GM12878 (cell line): Measurements from ENCODE around the gene KRTAP10-9. TPM values are rescaled to one million over a fixed set of nuclear protein-coding genes. Genes with fewer than 3 reads are reported as not detected.

Experiments
- ATAC-seq: fragments of 200-7000 bp; cut with Tn5 transposase; 3 replicates; pipeline ENCODE4 v1.9.1; 2020; ENCODE audit warnings: mild to moderate bottlenecking, moderate library complexity
- BruUV-seq: library from RNA; stranded (reverse); fragments of 400-500 nt; replicated peaks from 2 replicates; lab custom pipeline; 2021; lab: Mats Ljungman, UMichigan
- CTCF ChIA-PET: fragments of 300-600 bp; sonication (Branson Sonifier 250); formaldehyde crosslinking; extraction: SDS; loops from one replicate; lab custom pipeline; 2021; ENCODE audit warnings: inconsistent platforms; lab: Yijun Ruan, JAX
- POLR2A ChIA-PET: fragments of 350-600 bp; formaldehyde crosslinking; extraction: SDS; loops from one replicate; lab custom pipeline; 2021; ENCODE audit warnings: inconsistent platforms; lab: Charles Lee
- RAD21 ChIA-PET: fragments of 300-600 bp; sonication (Branson Sonifier 250); formaldehyde crosslinking; loops from one replicate; lab custom pipeline; 2023; ENCODE audit warnings: antibody characterized with exemption; ENCODE audit not compliant: unreplicated experiment; lab: Charles Lee
- SMC1A ChIA-PET: fragments of 300-600 bp; sonication (Branson Sonifier 250); formaldehyde crosslinking; loops from one replicate; lab custom pipeline; 2023; ENCODE audit not compliant: unreplicated experiment, uncharacterized antibody; lab: Charles Lee
- DNase-seq: peaks from one replicate; pipeline ENCODE4 v3.0.0-alpha.2; 2011; ENCODE audit warnings: low read depth, low spot score
- FAIRE-seq: peaks from 3 replicates; lab custom pipeline; 2011; peaks lifted over from hg19 to GRCh38; lab: Jason Lieb, UNC
- H2AFZ ChIP-seq: 2 replicates; pipeline ENCODE4 v1.6.0; 2011; ENCODE audit warnings: low read depth, low read length, control low read depth; ENCODE audit not compliant: control insufficient read depth
- H3K27ac ChIP-seq: 2 replicates; pipeline ENCODE4 v1.5.1; 2011; ENCODE audit warnings: control low read depth; ENCODE audit not compliant: control insufficient read depth, insufficient read depth
- H3K27me3 ChIP-seq, 2 experiments: replicated peaks in 1 of 2; 2 replicates each; pipeline versions ENCODE4 v1.6.0 to v1.6.1; 2011; ENCODE audit warnings: low read length in 1 of 2; ENCODE audit not compliant: control insufficient read depth in 2 of 2, insufficient read depth in 2 of 2
- H3K36me3 ChIP-seq, 2 experiments: 2 replicates each; pipeline ENCODE4 v1.5.1; 2011; ENCODE audit warnings: low read length in 1 of 2; ENCODE audit not compliant: control insufficient read depth in 2 of 2, insufficient read depth in 2 of 2
- H3K4me1 ChIP-seq: 2 replicates; pipeline ENCODE4 v1.6.1; 2011; ENCODE audit warnings: mild to moderate bottlenecking, low read length, moderate library complexity, mixed read lengths; ENCODE audit not compliant: control insufficient read depth, insufficient read depth
- H3K4me2 ChIP-seq: 2 replicates; pipeline ENCODE4 v1.6.0; 2011; ENCODE audit warnings: control low read depth; ENCODE audit not compliant: control insufficient read depth, insufficient read depth
- H3K4me3 ChIP-seq: fragments of 200-600 bp; sonication (generic); 2 replicates; pipeline ENCODE4 v1.5.1; 2016
- H3K79me2 ChIP-seq: 2 replicates; pipeline ENCODE4 v1.6.0; 2011; ENCODE audit warnings: low read length; ENCODE audit not compliant: control insufficient read depth, insufficient read depth
- H3K9ac ChIP-seq: 2 replicates; pipeline ENCODE4 v1.8.0; 2011; ENCODE audit warnings: low read length, control low read depth, mixed read lengths; ENCODE audit not compliant: control insufficient read depth, insufficient read depth
- H3K9me3 ChIP-seq: replicated peaks from 3 replicates; pipeline ENCODE4 v1.5.1; 2011; ENCODE audit warnings: mild to moderate bottlenecking, low read length; ENCODE audit not compliant: control insufficient read depth, insufficient read depth
- H4K20me1 ChIP-seq: 2 replicates; pipeline ENCODE4 v1.6.0; 2011; ENCODE audit not compliant: control insufficient read depth, insufficient read depth
- BRCA1 ChIP-seq: IDR thresholded peaks from 2 replicates; pipeline ENCODE4 v1.6.1; 2011; ENCODE audit warnings: low read depth, low read length, improper control_type of control experiment
- CBX3 ChIP-seq: fragments of 200-600 bp; sonication (generic); IDR thresholded peaks from 2 replicates; pipeline ENCODE4 v1.6.1; 2016; ENCODE audit warnings: low read depth, borderline replicate concordance
- CHD2 ChIP-seq: IDR thresholded peaks from 2 replicates; pipeline ENCODE4 v1.6.1; 2011; ENCODE audit warnings: low read depth, low read length, improper control_type of control experiment, borderline replicate concordance
- CREM ChIP-seq: IDR thresholded peaks from 2 replicates; pipeline ENCODE4 v1.6.1; 2014; ENCODE audit warnings: antibody characterized with exemption, low read depth
- KDM1A ChIP-seq: fragments of 200-600 bp; sonication (generic); IDR thresholded peaks from 2 replicates; pipeline ENCODE4 v1.6.1; 2016; ENCODE audit warnings: borderline replicate concordance
- MEF2A ChIP-seq: IDR thresholded peaks from 2 replicates; pipeline ENCODE4 v1.6.1; 2011; ENCODE audit warnings: low read depth, mild to moderate bottlenecking, low read length, moderate library complexity; ENCODE audit not compliant: insufficient read depth
- NR2C1 ChIP-seq: fragments of 450-650 bp; IDR thresholded peaks from 2 replicates; pipeline ENCODE4 v1.6.1; 2017; ENCODE audit warnings: antibody characterized with exemption, mild to moderate bottlenecking, moderate library complexity
- PAX8 ChIP-seq: fragments of 450-650 bp; IDR thresholded peaks from 2 replicates; pipeline ENCODE4 v1.6.1; 2017; ENCODE audit warnings: mild to moderate bottlenecking, moderate library complexity
- PML ChIP-seq: IDR thresholded peaks from 2 replicates; pipeline ENCODE4 v1.6.1; 2012; ENCODE audit warnings: low read length, inconsistent platforms
- RAD51 ChIP-seq: fragments of 450-650 bp; IDR thresholded peaks from 2 replicates; pipeline ENCODE4 v1.6.1; 2016; ENCODE audit warnings: moderate library complexity, mild to moderate bottlenecking, inconsistent platforms
- SIX5 ChIP-seq: IDR thresholded peaks from 2 replicates; pipeline ENCODE4 v1.6.1; 2011; ENCODE audit warnings: mild to moderate bottlenecking, low read depth, low read length, moderate library complexity; ENCODE audit not compliant: severe bottlenecking
- TAF1 ChIP-seq: IDR thresholded peaks from 2 replicates; pipeline ENCODE4 v1.6.1; 2011; ENCODE audit warnings: mild to moderate bottlenecking, low read depth, low read length, borderline replicate concordance
- ZZZ3 ChIP-seq: IDR thresholded peaks from 2 replicates; pipeline ENCODE4 v1.6.1; 2011; ENCODE audit warnings: low read depth; ENCODE audit not compliant: control insufficient read depth, insufficient read length
- WGBS: methylation state at CpG from one replicate; pipeline ENCODE4 v1.1.6; 2016; ENCODE audit warnings: low lambda C conversion rate; ENCODE audit not compliant: insufficient replicate concordance, insufficient coverage; ENCODE audit errors: missing lambda C conversion rate; 5-methylcytosine and 5-hydroxymethylcytosine counted together
- in situ Hi-C: fragments of 300-500 bp; cut with MboI; formaldehyde crosslinking; loops from 9 replicates; pipeline ENCODE4 v1.14.3; 2018; ENCODE audit warnings: mixed read lengths
- intact Hi-C: fragments of 100-400 bp; cut with micrococcal nuclease; formaldehyde crosslinking; loops from one replicate; pipeline ENCODE4 v1.14.2; 2022; ENCODE audit not compliant: unreplicated experiment
- polyA plus RNA-seq, 11 experiments: library from polyadenylated mRNA; depleted of rRNA in 4 of 11; unstranded in 6 of 11; stranded (reverse) in 5 of 11; fragments of >200 nt; fragmentation: Nextera tagmentation in 4 of 11; fragmentation: Illumina TruSeq in 1 of 11; extraction: Ambion mirVana in 4 of 11; extraction: Trizol in 1 of 11; gene quantifications; 1 replicate in 1 of 11; 2 replicates in 10 of 11; pipeline versions ENCODE4 v1.2.1 to v1.2.3, GENCODE V29; 2011 to 2016; ENCODE audit warnings: inconsistent platforms in 2 of 11, missing spikeins in 2 of 11, low read depth in 1 of 11
- total RNA-seq, 4 experiments: library from RNA; depleted of rRNA in 3 of 4; stranded (reverse); fragments of >200 nt in 3 of 4; fragmentation: Illumina TruSeq in 1 of 4; extraction: Trizol in 1 of 4; gene quantifications; 2 replicates each; pipeline versions ENCODE4 v1.2.1 to v1.2.3, GENCODE V29; 2013 to 2021
- TF ChIP-seq, protein P1 (sequence below): IDR thresholded peaks from 2 replicates; pipeline ENCODE4 v1.6.1; 2012; ENCODE audit warnings: improper control_type of control experiment, low read depth, low read length; ENCODE audit not compliant: insufficient replicate concordance
- TF ChIP-seq, protein P2 (sequence below), 3 experiments: IDR thresholded peaks in 2 of 3; conservative IDR thresholded peaks in 1 of 3; 2 replicates each; pipeline ENCODE4 v1.5.1; 2011; ENCODE audit warnings: low read depth in 3 of 3, low read length in 3 of 3, mild to moderate bottlenecking in 3 of 3, control low read depth in 2 of 3, moderate library complexity in 2 of 3, inconsistent platforms in 1 of 3, mixed read lengths in 1 of 3; ENCODE audit not compliant: control insufficient read depth in 2 of 3, insufficient read depth in 1 of 3; ENCODE audit errors: extremely low read depth in 1 of 3
- TF ChIP-seq, protein P3 (sequence below): fragments of 450-650 bp; IDR thresholded peaks from 2 replicates; pipeline ENCODE4 v1.6.1; 2016; ENCODE audit warnings: mild to moderate bottlenecking

KRTAP10-9 gene
- total and polyA plus RNA-seq, 10 of the 15 experiments (the other 5 are each of a cell fraction or from before 2014, with no cell fraction given): not detected

DNA sequence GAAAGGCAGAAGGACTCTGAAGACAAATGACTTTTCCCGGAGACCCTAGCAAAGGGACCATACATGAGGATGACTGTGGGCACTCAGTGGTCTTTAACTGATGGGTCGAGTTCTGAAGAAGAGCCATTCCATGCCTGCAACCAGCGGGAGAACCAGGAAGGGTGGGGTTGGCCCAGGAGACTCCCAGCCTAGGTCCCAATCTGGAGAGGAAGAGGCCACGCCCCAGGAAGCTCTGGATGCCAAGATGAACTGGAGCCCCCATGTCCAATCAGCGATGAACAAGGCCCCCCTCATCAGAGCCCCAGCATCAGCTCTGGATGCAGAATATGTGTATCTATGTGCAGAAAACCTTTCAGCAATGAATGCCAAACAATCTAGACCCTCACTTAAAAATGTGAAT is 13.9 kb downstream of the KRTAP10-9 start:
- TF ChIP-seq, protein P1, sequence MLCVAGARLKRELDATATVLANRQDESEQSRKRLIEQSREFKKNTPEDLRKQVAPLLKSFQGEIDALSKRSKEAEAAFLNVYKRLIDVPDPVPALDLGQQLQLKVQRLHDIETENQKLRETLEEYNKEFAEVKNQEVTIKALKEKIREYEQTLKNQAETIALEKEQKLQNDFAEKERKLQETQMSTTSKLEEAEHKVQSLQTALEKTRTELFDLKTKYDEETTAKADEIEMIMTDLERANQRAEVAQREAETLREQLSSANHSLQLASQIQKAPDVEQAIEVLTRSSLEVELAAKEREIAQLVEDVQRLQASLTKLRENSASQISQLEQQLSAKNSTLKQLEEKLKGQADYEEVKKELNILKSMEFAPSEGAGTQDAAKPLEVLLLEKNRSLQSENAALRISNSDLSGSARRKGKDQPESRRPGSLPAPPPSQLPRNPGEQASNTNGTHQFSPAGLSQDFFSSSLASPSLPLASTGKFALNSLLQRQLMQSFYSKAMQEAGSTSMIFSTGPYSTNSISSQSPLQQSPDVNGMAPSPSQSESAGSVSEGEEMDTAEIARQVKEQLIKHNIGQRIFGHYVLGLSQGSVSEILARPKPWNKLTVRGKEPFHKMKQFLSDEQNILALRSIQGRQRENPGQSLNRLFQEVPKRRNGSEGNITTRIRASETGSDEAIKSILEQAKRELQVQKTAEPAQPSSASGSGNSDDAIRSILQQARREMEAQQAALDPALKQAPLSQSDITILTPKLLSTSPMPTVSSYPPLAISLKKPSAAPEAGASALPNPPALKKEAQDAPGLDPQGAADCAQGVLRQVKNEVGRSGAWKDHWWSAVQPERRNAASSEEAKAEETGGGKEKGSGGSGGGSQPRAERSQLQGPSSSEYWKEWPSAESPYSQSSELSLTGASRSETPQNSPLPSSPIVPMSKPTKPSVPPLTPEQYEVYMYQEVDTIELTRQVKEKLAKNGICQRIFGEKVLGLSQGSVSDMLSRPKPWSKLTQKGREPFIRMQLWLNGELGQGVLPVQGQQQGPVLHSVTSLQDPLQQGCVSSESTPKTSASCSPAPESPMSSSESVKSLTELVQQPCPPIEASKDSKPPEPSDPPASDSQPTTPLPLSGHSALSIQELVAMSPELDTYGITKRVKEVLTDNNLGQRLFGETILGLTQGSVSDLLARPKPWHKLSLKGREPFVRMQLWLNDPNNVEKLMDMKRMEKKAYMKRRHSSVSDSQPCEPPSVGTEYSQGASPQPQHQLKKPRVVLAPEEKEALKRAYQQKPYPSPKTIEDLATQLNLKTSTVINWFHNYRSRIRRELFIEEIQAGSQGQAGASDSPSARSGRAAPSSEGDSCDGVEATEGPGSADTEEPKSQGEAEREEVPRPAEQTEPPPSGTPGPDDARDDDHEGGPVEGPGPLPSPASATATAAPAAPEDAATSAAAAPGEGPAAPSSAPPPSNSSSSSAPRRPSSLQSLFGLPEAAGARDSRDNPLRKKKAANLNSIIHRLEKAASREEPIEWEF: no peak
- TF ChIP-seq SIX5: no peak
- TF ChIP-seq RAD51: no peak
- no peak for TF ChIP-seq CHD2
- no peak for TF ChIP-seq NR2C1
- TF ChIP-seq, protein P2, sequence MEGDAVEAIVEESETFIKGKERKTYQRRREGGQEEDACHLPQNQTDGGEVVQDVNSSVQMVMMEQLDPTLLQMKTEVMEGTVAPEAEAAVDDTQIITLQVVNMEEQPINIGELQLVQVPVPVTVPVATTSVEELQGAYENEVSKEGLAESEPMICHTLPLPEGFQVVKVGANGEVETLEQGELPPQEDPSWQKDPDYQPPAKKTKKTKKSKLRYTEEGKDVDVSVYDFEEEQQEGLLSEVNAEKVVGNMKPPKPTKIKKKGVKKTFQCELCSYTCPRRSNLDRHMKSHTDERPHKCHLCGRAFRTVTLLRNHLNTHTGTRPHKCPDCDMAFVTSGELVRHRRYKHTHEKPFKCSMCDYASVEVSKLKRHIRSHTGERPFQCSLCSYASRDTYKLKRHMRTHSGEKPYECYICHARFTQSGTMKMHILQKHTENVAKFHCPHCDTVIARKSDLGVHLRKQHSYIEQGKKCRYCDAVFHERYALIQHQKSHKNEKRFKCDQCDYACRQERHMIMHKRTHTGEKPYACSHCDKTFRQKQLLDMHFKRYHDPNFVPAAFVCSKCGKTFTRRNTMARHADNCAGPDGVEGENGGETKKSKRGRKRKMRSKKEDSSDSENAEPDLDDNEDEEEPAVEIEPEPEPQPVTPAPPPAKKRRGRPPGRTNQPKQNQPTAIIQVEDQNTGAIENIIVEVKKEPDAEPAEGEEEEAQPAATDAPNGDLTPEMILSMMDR (IDR thresholded peaks at IDR 0.05 in 2 of 3, conservative IDR thresholded peaks at IDR 0.05 in 1 of 3; ENCODE audit: control insufficient read depth in 2 of 3, extremely low read depth in 1 of 3, insufficient read depth in 1 of 3, low read depth in 3 of 3, low read length in 3 of 3): no peak
- no peak for TF ChIP-seq ZZZ3
- TF ChIP-seq KDM1A: no peak
- TF ChIP-seq TAF1: no peak
- no peak for TF ChIP-seq MEF2A
- TF ChIP-seq, protein P3, sequence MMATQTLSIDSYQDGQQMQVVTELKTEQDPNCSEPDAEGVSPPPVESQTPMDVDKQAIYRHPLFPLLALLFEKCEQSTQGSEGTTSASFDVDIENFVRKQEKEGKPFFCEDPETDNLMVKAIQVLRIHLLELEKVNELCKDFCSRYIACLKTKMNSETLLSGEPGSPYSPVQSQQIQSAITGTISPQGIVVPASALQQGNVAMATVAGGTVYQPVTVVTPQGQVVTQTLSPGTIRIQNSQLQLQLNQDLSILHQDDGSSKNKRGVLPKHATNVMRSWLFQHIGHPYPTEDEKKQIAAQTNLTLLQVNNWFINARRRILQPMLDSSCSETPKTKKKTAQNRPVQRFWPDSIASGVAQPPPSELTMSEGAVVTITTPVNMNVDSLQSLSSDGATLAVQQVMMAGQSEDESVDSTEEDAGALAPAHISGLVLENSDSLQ: no peak
- TF ChIP-seq PML: no peak
- TF ChIP-seq BRCA1: no peak
- no peak for TF ChIP-seq CREM
- TF ChIP-seq CBX3: no peak
- no peak for TF ChIP-seq PAX8
- Histone ChIP-seq H3K4me1 (no peaks in the 10 kb centered on the region), H3K9me3 (peaks cover 1% of the 10 kb centered on the region; the same call in 1 of the 3 replicates), H4K20me1 (no peaks in the 10 kb centered on the region), H3K36me3 (no peaks in the 10 kb centered on the region), H3K9ac (no peak overlapping the region), H3K79me2 (no peaks in the 10 kb centered on the region), H3K4me2 (no peak overlapping the region), H3K27me3 (no peaks in the 10 kb centered on the region), H3K27ac (no peak overlapping the region), H3K4me3 (no peak overlapping the region), H2AFZ (no peak overlapping the region)
- no peak for DNase-seq
- ChIA-PET POLR2A (no interaction called here), RAD21 (no interaction called here), CTCF (no interaction called here), SMC1A (no interaction called here)
- in situ Hi-C loops (no loop called here), intact Hi-C loops (no loop called here)
- WGBS: 52% methylated on average over 5 of the region's 5 CpGs
- FAIRE-seq: no peak
- BruUV-seq: no TSS peak
- ATAC-seq: no peak
